Psoas muscle (tissue), 8 donors: ENCODE data around the gene TIRAP. TPM values are rescaled to one million over a fixed set of nuclear protein-coding genes. Genes with fewer than 3 reads are reported as not detected.
A peak's percentile ranks its signal among the peaks of the same experiment; 100 is the strongest.

Experiments
- ATAC-seq, 4 donors: fragments of 200-7000 bp; cut with Tn5 transposase; one replicate each; pipeline ENCODE4 v1.9.1; 2020; ENCODE audit warnings: moderate library complexity in 3 of 4, mild to moderate bottlenecking in 2 of 4
- DNase-seq, 2 donors: peaks; one replicate each; pipeline ENCODE4 v3.0.0-alpha.2; 2020
- H3K27ac ChIP-seq: fragments of 200-600 bp; one replicate; pipeline ENCODE4 v1.8.0; 2022
- H3K27me3 ChIP-seq, 3 donors: fragments of 200-600 bp in 1 of 3; one replicate each; pipeline versions ENCODE4 v1.6.1 to v1.8.0; 2013 to 2022; ENCODE audit warnings: low read length in 2 of 3, mild to moderate bottlenecking in 2 of 3, moderate library complexity in 1 of 3; ENCODE audit not compliant: insufficient read depth in 3 of 3
- H3K36me3 ChIP-seq, 2 donors: fragments of 200-600 bp in 1 of 2; one replicate each; pipeline versions ENCODE4 v1.6.1 to v1.8.0; 2013 to 2022; ENCODE audit warnings: low read depth in 1 of 2, mild to moderate bottlenecking in 1 of 2, moderate library complexity in 1 of 2; ENCODE audit not compliant: insufficient read depth in 1 of 2
- H3K4me1 ChIP-seq: fragments of 200-600 bp; one replicate; pipeline ENCODE4 v1.8.0; 2022
- H3K4me3 ChIP-seq: fragments of 200-600 bp; one replicate; pipeline ENCODE4 v1.8.0; 2022; ENCODE audit warnings: mild to moderate bottlenecking
- H3K9me3 ChIP-seq: fragments of 200-600 bp; one replicate; pipeline ENCODE4 v1.8.0; 2022
- WGBS, 3 donors: extraction: QIAGEN DNeasy Blood & Tissue Kit; methylation state at CpG; one replicate each; pipeline versions ENCODE4 v1.1.6 to v1.1.7; 2013; 5-methylcytosine and 5-hydroxymethylcytosine counted together
- intact Hi-C, 2 donors: fragments of 100-400 bp; cut with DNase I; formaldehyde crosslinking; loops; one replicate each; pipeline versions ENCODE4 v1.11.0 to v1.14.2; 2022
- polyA plus RNA-seq, 3 donors: library from polyadenylated mRNA; stranded (reverse); fragments of 200-250 nt; gene quantifications; one replicate each; pipeline ENCODE4 v1.2.3, GENCODE V29; 2013
- total RNA-seq, 4 donors: library from RNA; stranded (reverse); fragmentation: NEBNext Ultra II Directional in 2 of 4; extraction: Animal tissue kit (Norgen Biotek cat#: 25700) in 2 of 4; gene quantifications; one replicate each; pipeline versions ENCODE4 v1.2.1 to v1.2.4, GENCODE V29; 2021 to 2023
- TF ChIP-seq, protein P1 (sequence below): fragments of 200-600 bp; IDR thresholded peaks from one replicate; pipeline ENCODE4 v1.8.0; 2022; ENCODE audit warnings: antibody characterized with exemption
- donor health status: healthy with polysubstance abuse.
- donor health status: DM: no; HTN: no; CAD: no; lungs with moderate emphysema.
- donor health status: Bipolar disorder and iron deficiency.
- donor health status: healthy.
- donor health status: DM: yes; HTN: yes; CAD: no.
- donor health status: DM: no; HTN: no; CAD: no.
- donor health status: DM: no; HTN: no; CAD: no.
- donor health status: DM: yes; HTN: yes; CAD: no.

Gene TIRAP
- total and polyA plus RNA-seq, 7 donors, result 3.3 to 9.6 (median 6.0) TPM

DNA sequence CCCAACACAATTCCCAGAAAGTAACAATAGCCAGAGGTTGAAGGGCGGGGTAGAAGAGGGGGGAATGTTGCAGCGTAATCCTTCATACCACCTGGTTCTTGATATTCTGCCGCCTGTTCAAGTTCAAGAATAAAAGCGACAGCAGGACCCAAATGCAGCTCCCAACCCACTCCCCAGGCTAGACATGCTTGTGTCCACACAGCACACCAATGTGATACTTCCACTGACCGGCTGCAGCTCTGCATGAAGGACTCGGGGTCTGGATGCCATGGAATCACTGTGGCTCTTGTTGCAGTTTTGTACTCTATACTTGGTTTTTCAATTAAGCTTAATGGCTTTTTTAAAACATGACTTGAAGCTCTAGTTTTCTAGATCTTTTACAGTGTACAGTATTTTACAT is 20.7 kb upstream of the TIRAP start:
- Histone ChIP-seq H3K27me3 (no peaks in the 10 kb centered on the region), H3K4me1 (peaks cover 2% of the 10 kb centered on the region), H3K4me3 (no peak overlapping the region), H3K9me3 (no peaks in the 10 kb centered on the region), H3K27ac (no peak overlapping the region), H3K36me3 (peaks cover 25 to 78% of the 10 kb centered on the region in 2 donors)
- TF ChIP-seq, protein P1, sequence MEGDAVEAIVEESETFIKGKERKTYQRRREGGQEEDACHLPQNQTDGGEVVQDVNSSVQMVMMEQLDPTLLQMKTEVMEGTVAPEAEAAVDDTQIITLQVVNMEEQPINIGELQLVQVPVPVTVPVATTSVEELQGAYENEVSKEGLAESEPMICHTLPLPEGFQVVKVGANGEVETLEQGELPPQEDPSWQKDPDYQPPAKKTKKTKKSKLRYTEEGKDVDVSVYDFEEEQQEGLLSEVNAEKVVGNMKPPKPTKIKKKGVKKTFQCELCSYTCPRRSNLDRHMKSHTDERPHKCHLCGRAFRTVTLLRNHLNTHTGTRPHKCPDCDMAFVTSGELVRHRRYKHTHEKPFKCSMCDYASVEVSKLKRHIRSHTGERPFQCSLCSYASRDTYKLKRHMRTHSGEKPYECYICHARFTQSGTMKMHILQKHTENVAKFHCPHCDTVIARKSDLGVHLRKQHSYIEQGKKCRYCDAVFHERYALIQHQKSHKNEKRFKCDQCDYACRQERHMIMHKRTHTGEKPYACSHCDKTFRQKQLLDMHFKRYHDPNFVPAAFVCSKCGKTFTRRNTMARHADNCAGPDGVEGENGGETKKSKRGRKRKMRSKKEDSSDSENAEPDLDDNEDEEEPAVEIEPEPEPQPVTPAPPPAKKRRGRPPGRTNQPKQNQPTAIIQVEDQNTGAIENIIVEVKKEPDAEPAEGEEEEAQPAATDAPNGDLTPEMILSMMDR, result no peak
- intact Hi-C loops, result loop anchor here in 1 of 2 donors (10.0 kb wide), 2 partner anchors 337 to 667 kb away; partner anchors contain the start of gene STT3A
- 87 to 95% (median 91%) methylated on average over 6 of the region's 6 CpGs for WGBS, 3 donors
- no peak for DNase-seq
- no peak for ATAC-seq

DNA sequence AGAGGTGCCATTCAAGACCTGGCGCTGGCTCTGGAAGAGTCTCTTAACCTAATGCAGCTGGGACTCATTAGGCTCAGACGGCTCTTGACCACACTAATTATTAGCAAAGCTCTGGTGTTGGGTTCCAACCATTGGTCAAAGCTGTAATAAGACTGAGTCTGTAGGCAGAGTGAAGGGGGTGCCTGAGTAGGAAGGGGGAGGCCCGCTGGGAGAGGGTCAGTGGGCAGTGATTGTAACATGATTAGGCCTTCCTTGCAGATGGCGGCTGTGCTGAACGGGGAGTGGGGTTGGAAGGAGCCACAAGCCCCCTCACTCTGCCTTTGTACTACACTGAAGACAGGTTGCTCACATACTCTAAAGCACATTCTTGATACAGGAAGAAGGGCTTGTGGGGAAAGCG is 19.4 kb upstream of the TIRAP start:
- DNase-seq (no peak), ATAC-seq (no peak)
- TF ChIP-seq, protein P1, result no peak
- H3K36me3 ChIP-seq, result peaks cover 25 to 71% of the 10 kb centered on the region in 2 donors
- H3K9me3 ChIP-seq, result no peaks in the 10 kb centered on the region
- intact Hi-C loops, result loop anchor here in 1 of 2 donors (10.0 kb wide), 2 partner anchors 339 to 669 kb away; partner anchors contain the start of gene STT3A
- no peaks in the 10 kb centered on the region for H3K27me3 ChIP-seq
- H3K27ac ChIP-seq, result no peak overlapping the region
- no peak overlapping the region for H3K4me3 ChIP-seq
- peaks cover 7% of the 10 kb centered on the region for H3K4me1 ChIP-seq
- 77 to 90% (median 82%) methylated on average over 6 of the region's 6 CpGs for WGBS, 3 donors

GRCh38 chr11:126265811-126266210 is 17.1 kb upstream of the TIRAP start:
- WGBS, 3 donors, result 71 to 87% (median 75%) methylated on average over 8 of the region's 8 CpGs
- H3K36me3 ChIP-seq, result peaks cover 24 to 69% of the 10 kb centered on the region in 2 donors
- H3K9me3 ChIP-seq, result no peaks in the 10 kb centered on the region
- H3K27ac ChIP-seq, result no peak overlapping the region
- ATAC-seq (no peak), DNase-seq (no peak)
- TF ChIP-seq, protein P1, result peak; percentile 11
- no peak overlapping the region for H3K4me3 ChIP-seq
- intact Hi-C loops, result loop anchor here (2.0 to 10.0 kb wide), 5 partner anchors 45 to 671 kb away; partner anchors contain the start of genes FAM118B (in 1 of the 2), RPUSD4 (in 1 of the 2) and STT3A (in 1 of the 2)
- H3K27me3 ChIP-seq, result no peaks in the 10 kb centered on the region
- peaks cover 16% of the 10 kb centered on the region for H3K4me1 ChIP-seq

GRCh38 chr11:126267650-126268049 is 15.2 kb upstream of the TIRAP start:
- no peaks in the 10 kb centered on the region for H3K9me3 ChIP-seq
- WGBS, 3 donors, result 23 to 43% (median 30%) methylated on average over 6 of the region's 6 CpGs
- no peak for DNase-seq
- peak overlapping the region; percentile 85 for H3K4me3 ChIP-seq
- no peaks in the 10 kb centered on the region for H3K27me3 ChIP-seq
- TF ChIP-seq, protein P1, result no peak
- peak in 1 of 4 donors; percentile 25 for ATAC-seq
- H3K27ac ChIP-seq, result peak overlapping the region; percentile 92
- intact Hi-C loops, result loop anchor here (5.0 to 10.0 kb wide), 3 partner anchors 55 to 673 kb away; partner anchors contain the start of genes FAM118B (in 1 of the 2), RPUSD4 (in 1 of the 2) and STT3A (in 1 of the 2)
- H3K4me1 ChIP-seq, result peaks cover 16% of the 10 kb centered on the region
- H3K36me3 ChIP-seq, result peaks cover 21 to 57% of the 10 kb centered on the region in 2 donors
